Measurements from ENCODE around the gene RSPO4.

DNA sequence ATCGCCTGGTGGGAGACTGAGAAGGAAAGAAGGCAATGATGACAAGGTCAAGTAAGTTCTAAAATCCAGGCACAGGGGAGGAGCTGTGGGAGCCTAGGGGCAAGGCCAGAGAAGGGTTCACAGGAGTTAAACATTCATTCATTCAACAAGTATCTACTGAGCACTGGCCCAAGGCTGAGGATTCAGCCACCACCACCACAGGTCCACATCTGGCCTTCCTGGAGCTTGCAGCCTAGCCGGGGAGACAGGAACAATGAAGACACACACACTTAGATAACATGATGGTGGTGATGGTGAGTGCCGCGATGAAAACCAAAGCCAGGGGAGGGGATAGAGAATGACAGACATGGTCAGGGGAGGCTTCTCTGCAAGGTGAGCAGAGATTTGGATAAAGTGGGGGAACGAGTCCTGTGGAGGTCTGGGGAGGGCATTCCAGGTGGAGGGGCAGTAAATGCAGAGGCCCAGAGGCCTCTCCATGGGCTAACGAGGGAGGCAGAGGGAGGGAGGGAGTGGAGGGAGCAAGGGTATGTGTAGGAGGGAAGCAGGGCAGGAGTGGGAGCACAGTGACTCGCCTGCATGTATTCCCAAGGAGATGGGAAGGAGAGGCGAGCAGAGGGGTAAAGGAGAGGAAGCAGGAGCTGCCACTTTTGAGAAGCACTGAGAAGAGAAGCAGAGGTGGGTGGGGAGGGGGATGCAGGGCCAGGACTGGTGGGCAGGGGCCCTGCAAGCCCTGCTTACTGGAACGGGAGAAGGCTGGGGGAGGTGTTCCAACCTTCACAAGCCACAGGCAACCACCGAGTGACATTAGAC is 10.5 kb upstream of the RSPO4 start:
- no peak for TF ChIP-seq POLR2A (IDR thresholded peaks at IDR 0.05)
- TF ChIP-seq, protein P1, sequence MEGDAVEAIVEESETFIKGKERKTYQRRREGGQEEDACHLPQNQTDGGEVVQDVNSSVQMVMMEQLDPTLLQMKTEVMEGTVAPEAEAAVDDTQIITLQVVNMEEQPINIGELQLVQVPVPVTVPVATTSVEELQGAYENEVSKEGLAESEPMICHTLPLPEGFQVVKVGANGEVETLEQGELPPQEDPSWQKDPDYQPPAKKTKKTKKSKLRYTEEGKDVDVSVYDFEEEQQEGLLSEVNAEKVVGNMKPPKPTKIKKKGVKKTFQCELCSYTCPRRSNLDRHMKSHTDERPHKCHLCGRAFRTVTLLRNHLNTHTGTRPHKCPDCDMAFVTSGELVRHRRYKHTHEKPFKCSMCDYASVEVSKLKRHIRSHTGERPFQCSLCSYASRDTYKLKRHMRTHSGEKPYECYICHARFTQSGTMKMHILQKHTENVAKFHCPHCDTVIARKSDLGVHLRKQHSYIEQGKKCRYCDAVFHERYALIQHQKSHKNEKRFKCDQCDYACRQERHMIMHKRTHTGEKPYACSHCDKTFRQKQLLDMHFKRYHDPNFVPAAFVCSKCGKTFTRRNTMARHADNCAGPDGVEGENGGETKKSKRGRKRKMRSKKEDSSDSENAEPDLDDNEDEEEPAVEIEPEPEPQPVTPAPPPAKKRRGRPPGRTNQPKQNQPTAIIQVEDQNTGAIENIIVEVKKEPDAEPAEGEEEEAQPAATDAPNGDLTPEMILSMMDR (IDR thresholded peaks at IDR 0.05) = no peak
